IMR-90 (cell line): ENCODE results near the gene DYNLRB1. TPM values are rescaled to one million over a fixed set of nuclear protein-coding genes. Genes with fewer than 3 reads are reported as not detected.

Experiments
- ATAC-seq: fragments of 200-7000 bp; cut with Tn5 transposase; 2 replicates; pipeline ENCODE4 v1.9.1; 2020; ENCODE audit warnings: low read depth, mild to moderate bottlenecking, moderate library complexity
- BruUV-seq: library from RNA; stranded (reverse); fragments of 400-500 nt; replicated peaks from 2 replicates; lab custom pipeline; 2021; lab: Mats Ljungman, UMichigan
- CTCF ChIA-PET: fragments of 300-600 bp; formaldehyde crosslinking; extraction: SDS; loops from one replicate; lab custom pipeline; 2021; ENCODE audit warnings: antibody characterized with exemption; lab: Yijun Ruan, JAX
- POLR2A ChIA-PET: fragments of 300-600 bp; sonication (Branson Sonifier 250); formaldehyde crosslinking; loops from one replicate; lab custom pipeline; 2022; ENCODE audit warnings: antibody characterized with exemption; ENCODE audit not compliant: unreplicated experiment; lab: Charles Lee
- DNase-seq: peaks from one replicate; pipeline ENCODE4 v3.0.0; 2013
- H2AFZ ChIP-seq: replicated peaks from 2 replicates; pipeline ENCODE3; 2013; ENCODE audit warnings: low read length, mild to moderate bottlenecking; ENCODE audit not compliant: poor library complexity
- H2AK5ac ChIP-seq: 2 replicates; pipeline ENCODE4 v1.6.1; 2013; ENCODE audit warnings: low read depth, low read length, inconsistent platforms
- H2AK9ac ChIP-seq: replicated peaks from 2 replicates; pipeline ENCODE3; 2013; ENCODE audit warnings: mild to moderate bottlenecking, low read depth, low read length, moderate library complexity; ENCODE audit not compliant: poor library complexity
- H2BK120ac ChIP-seq: 2 replicates; pipeline ENCODE4 v1.6.1; 2013; ENCODE audit warnings: low read depth, low read length, inconsistent platforms
- H2BK15ac ChIP-seq: 3 replicates; pipeline ENCODE4 v1.6.1; 2013; ENCODE audit warnings: low read depth, low read length, inconsistent platforms
- H2BK20ac ChIP-seq: 2 replicates; pipeline ENCODE4 v1.6.1; 2013; ENCODE audit warnings: low read depth, mild to moderate bottlenecking, inconsistent platforms, low read length, moderate library complexity
- H2BK5ac ChIP-seq: 2 replicates; pipeline ENCODE4 v1.6.1; 2013; ENCODE audit warnings: mild to moderate bottlenecking, low read depth, low read length, inconsistent platforms; ENCODE audit not compliant: poor library complexity, severe bottlenecking
- H3K14ac ChIP-seq: replicated peaks from 2 replicates; pipeline ENCODE4 v1.6.1; 2013; ENCODE audit warnings: low read depth, low read length, inconsistent platforms
- H3K18ac ChIP-seq: 2 replicates; pipeline ENCODE4 v1.6.1; 2013; ENCODE audit warnings: low read depth, low read length, control low read depth
- H3K23ac ChIP-seq: 2 replicates; pipeline ENCODE4 v1.6.1; 2013; ENCODE audit warnings: low read depth, low read length, inconsistent platforms
- H3K27ac ChIP-seq: 2 replicates; pipeline ENCODE4 v1.5.1; 2013; ENCODE audit warnings: mild to moderate bottlenecking, control low read depth, low read length; ENCODE audit not compliant: insufficient read depth
- H3K27me3 ChIP-seq: 2 replicates; pipeline ENCODE4 v1.6.1; 2013; ENCODE audit warnings: low read length; ENCODE audit not compliant: control insufficient read depth, insufficient read depth
- H3K36me3 ChIP-seq: 2 replicates; pipeline ENCODE4 v1.6.1; 2013; ENCODE audit warnings: low read length, mixed read lengths; ENCODE audit not compliant: control insufficient read depth, insufficient read depth
- H3K4ac ChIP-seq: 2 replicates; pipeline ENCODE4 v1.6.1; 2013; ENCODE audit warnings: low read depth, low read length, inconsistent platforms
- H3K4me1 ChIP-seq: 2 replicates; pipeline ENCODE4 v1.6.1; 2013; ENCODE audit warnings: low read length, mixed read lengths; ENCODE audit not compliant: control insufficient read depth, insufficient read depth
- H3K4me2 ChIP-seq: 2 replicates; pipeline ENCODE4 v1.6.1; 2013; ENCODE audit warnings: low read depth, mild to moderate bottlenecking, control low read depth, low read length, moderate library complexity
- H3K4me3 ChIP-seq: 2 replicates; pipeline ENCODE4 v1.5.1; 2013; ENCODE audit warnings: low read depth, mild to moderate bottlenecking, control low read depth, low read length, moderate library complexity; ENCODE audit not compliant: insufficient read depth
- H3K56ac ChIP-seq: 2 replicates; pipeline ENCODE4 v1.6.1; 2013; ENCODE audit warnings: low read length, inconsistent platforms; ENCODE audit not compliant: insufficient read depth; ENCODE audit errors: extremely low read depth
- H3K79me1 ChIP-seq, 2 experiments: 2 replicates each; pipeline ENCODE4 v1.6.1; 2013; ENCODE audit warnings: low read length in 2 of 2, inconsistent platforms in 1 of 2, low read depth in 1 of 2
- H3K9ac ChIP-seq: 2 replicates; pipeline ENCODE4 v1.6.1; 2013; ENCODE audit warnings: low read depth, low read length, control low read depth
- H3K9me1 ChIP-seq: 2 replicates; pipeline ENCODE4 v1.6.1; 2013; ENCODE audit warnings: low read length, inconsistent platforms; ENCODE audit not compliant: insufficient read depth
- H3K9me3 ChIP-seq: 2 replicates; pipeline ENCODE4 v1.6.1; 2013; ENCODE audit warnings: low read length; ENCODE audit not compliant: control insufficient read depth, insufficient read depth
- H4K20me1 ChIP-seq: 2 replicates; pipeline ENCODE4 v1.6.1; 2013; ENCODE audit warnings: low read length, inconsistent platforms; ENCODE audit not compliant: insufficient read depth
- H4K5ac ChIP-seq: 2 replicates; pipeline ENCODE4 v1.6.1; 2013; ENCODE audit warnings: mild to moderate bottlenecking, low read depth, low read length, control low read depth
- H4K8ac ChIP-seq, 2 experiments: 2 replicates each; pipeline ENCODE4 v1.6.1; 2013; ENCODE audit warnings: low read depth in 2 of 2, low read length in 2 of 2, control low read depth in 1 of 2, inconsistent platforms in 1 of 2
- H4K91ac ChIP-seq: 2 replicates; pipeline ENCODE4 v1.6.1; 2013; ENCODE audit warnings: low read depth, low read length, inconsistent platforms; ENCODE audit not compliant: insufficient read depth
- BHLHE40 ChIP-seq: fragments of 150-350 bp; IDR thresholded peaks from 2 replicates; pipeline ENCODE4 v1.6.1; 2016; ENCODE audit warnings: mild to moderate bottlenecking, low read depth, low read length
- NFE2L2 ChIP-seq: fragments of 150-350 bp; IDR thresholded peaks from 2 replicates; pipeline ENCODE4 v1.6.1; 2016; ENCODE audit warnings: low read depth, mild to moderate bottlenecking, low read length
- WGBS, 2 experiments: methylation state at CpG; one replicate each; pipeline versions ENCODE4 v1.1.5 to v1.1.7; 2013; ENCODE audit warnings: missing lambda C conversion rate in 2 of 2; ENCODE audit not compliant: insufficient read length in 1 of 2; ENCODE audit errors: extremely low coverage in 2 of 2; 5-methylcytosine and 5-hydroxymethylcytosine counted together
- dilution Hi-C: fragments of 300-500 bp; cut with HindIII; formaldehyde crosslinking; loops from one replicate; pipeline ENCODE4 v1.14.3; 2018; ENCODE audit warnings: low sequenced_read_pairs; ENCODE audit not compliant: unreplicated experiment
- in situ Hi-C: fragments of 300-500 bp; cut with MboI; formaldehyde crosslinking; loops from 3 replicates; pipeline ENCODE4 v1.14.3; 2019; ENCODE audit warnings: low sequenced_read_pairs, inconsistent platforms, mixed read lengths
- intact Hi-C: fragments of 100-400 bp; cut with micrococcal nuclease; formaldehyde crosslinking; loops from 2 replicates; pipeline ENCODE4 v1.10.0; 2022
- polyA plus RNA-seq, 3 experiments: library from polyadenylated mRNA; depleted of rRNA; stranded (reverse); fragments of >200 nt; gene quantifications; 2 replicates each; pipeline ENCODE4 v1.2.3, GENCODE V29; 2012; ENCODE audit warnings: low replicate concordance in 1 of 3
- total RNA-seq: library from RNA; depleted of rRNA; stranded (reverse); fragments of >200 nt; gene quantifications from 2 replicates; pipeline ENCODE4 v1.2.3, GENCODE V29; 2012
- TF ChIP-seq, protein P1 (sequence below): fragments of 150-350 bp; IDR thresholded peaks from 2 replicates; pipeline ENCODE4 v1.6.1; 2016; ENCODE audit warnings: low read depth, mild to moderate bottlenecking, low read length, moderate library complexity, borderline replicate concordance

The DYNLRB1 gene
- total and polyA plus RNA-seq, 2 of the 4 experiments (the other 2 are of a cell fraction), result 82.4 to 380 TPM

DNA sequence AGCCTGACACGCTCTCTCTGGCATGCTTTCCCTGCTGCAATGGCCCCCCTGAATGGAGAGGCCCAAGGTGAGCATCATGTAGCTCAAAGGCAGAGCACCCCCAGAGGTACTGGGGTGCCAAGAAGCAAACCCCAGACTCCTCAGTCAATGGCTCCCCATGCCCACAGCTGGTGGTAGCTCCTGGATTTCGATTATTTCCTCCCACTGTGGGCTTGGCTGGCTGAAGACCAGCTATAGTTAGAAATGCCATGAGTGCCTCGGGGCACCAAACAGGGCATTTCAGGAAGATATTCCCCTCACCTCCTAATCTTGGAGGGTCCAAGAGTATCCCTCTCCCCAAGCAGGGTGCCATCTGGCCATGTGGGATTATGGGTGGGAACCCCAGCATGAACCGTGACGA lies 59.0 kb downstream of the DYNLRB1 start:
- Histone ChIP-seq H3K4me1 (peaks cover 8% of the 10 kb centered on the region), H3K27ac (no peak overlapping the region), H2AK9ac (no peak overlapping the region), H2BK15ac (no peak overlapping the region), H3K4me3 (no peak overlapping the region), H2BK5ac (no peak overlapping the region), H4K5ac (no peak overlapping the region), H4K8ac (no peak overlapping the region), H4K20me1 (no peaks in the 10 kb centered on the region), H3K4me2 (no peak overlapping the region), H3K36me3 (0 out of 2 replicates have a peak, but pooled peaks cover 1% of the 10 kb centered on the region), H3K9ac (no peak overlapping the region), H2BK120ac (no peak overlapping the region), H3K9me1 (peaks cover 14% of the 10 kb centered on the region), H3K18ac (no peak overlapping the region), H3K23ac (no peak overlapping the region), H4K91ac (no peak overlapping the region), H3K56ac (no peak overlapping the region), H3K14ac (no peak overlapping the region), H3K79me1 (no peaks in the 10 kb centered on the region; a peak in 1 of 4 replicates), H2AK5ac (no peak overlapping the region; the same call in 1 of the 2 replicates), H3K4ac (no peak overlapping the region), H2AFZ (no peak overlapping the region), H3K9me3 (no peaks in the 10 kb centered on the region), H3K27me3 (no peaks in the 10 kb centered on the region), H2BK20ac (no peak overlapping the region)
- DNase-seq (no peak), ATAC-seq (no peak)
- dilution Hi-C loops, result no loop called here
- in situ Hi-C loops, result no loop called here
- TF ChIP-seq BHLHE40, result no peak
- TF ChIP-seq NFE2L2, result no peak
- TF ChIP-seq, protein P1, sequence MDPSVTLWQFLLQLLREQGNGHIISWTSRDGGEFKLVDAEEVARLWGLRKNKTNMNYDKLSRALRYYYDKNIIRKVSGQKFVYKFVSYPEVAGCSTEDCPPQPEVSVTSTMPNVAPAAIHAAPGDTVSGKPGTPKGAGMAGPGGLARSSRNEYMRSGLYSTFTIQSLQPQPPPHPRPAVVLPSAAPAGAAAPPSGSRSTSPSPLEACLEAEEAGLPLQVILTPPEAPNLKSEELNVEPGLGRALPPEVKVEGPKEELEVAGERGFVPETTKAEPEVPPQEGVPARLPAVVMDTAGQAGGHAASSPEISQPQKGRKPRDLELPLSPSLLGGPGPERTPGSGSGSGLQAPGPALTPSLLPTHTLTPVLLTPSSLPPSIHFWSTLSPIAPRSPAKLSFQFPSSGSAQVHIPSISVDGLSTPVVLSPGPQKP, result no peak
- POLR2A ChIA-PET, result no interaction called here
- CTCF ChIA-PET, result no interaction called here
- WGBS, 2 experiments, result 100% methylated on average over 1 of the region's 5 CpGs; no CpG with 5 or more reads in 1 of the 2 experiments
- intact Hi-C loops, result loop anchor here (10.0 kb wide), 1 partner anchor 390 kb away; no protein-coding TSS in a partner anchor
- BruUV-seq, result no TSS peak
